KMS-11 (cell line): Measurements from ENCODE around the gene DGKK.

Experiments
- H2AFZ ChIP-seq: fragments of 200-600 bp; sonication (generic); 2 replicates; pipeline ENCODE4 v1.6.1; 2016; ENCODE audit warnings: antibody characterized with exemption, mixed run types, low read depth
- H3K27ac ChIP-seq: fragments of 200-600 bp; sonication (generic); 2 replicates; pipeline ENCODE4 v1.6.1; 2016; ENCODE audit warnings: mild to moderate bottlenecking, mixed run types
- H3K27me3 ChIP-seq: fragments of 200-600 bp; sonication (generic); 2 replicates; pipeline ENCODE4 v1.6.1; 2017; ENCODE audit warnings: mild to moderate bottlenecking, low read depth, mixed run types, moderate library complexity; ENCODE audit not compliant: insufficient read depth
- H3K36me3 ChIP-seq: fragments of 200-600 bp; sonication (generic); 2 replicates; pipeline ENCODE4 v1.6.1; 2017; ENCODE audit warnings: mild to moderate bottlenecking, mixed run types; ENCODE audit not compliant: insufficient read depth
- H3K4me1 ChIP-seq: fragments of 200-600 bp; sonication (generic); 2 replicates; pipeline ENCODE4 v1.6.1; 2016; ENCODE audit warnings: mild to moderate bottlenecking, low read depth, mixed run types; ENCODE audit not compliant: poor library complexity, severe bottlenecking
- H3K4me2 ChIP-seq: fragments of 200-600 bp; sonication (generic); 2 replicates; pipeline ENCODE4 v1.7.0; 2016; ENCODE audit warnings: mild to moderate bottlenecking, mixed run types
- H3K4me3 ChIP-seq: fragments of 200-600 bp; sonication (generic); IDR thresholded peaks from 2 replicates; pipeline ENCODE4 v1.6.1; 2017; ENCODE audit warnings: low read depth, low read length, mixed read lengths; ENCODE audit not compliant: insufficient read depth
- H3K79me2 ChIP-seq: fragments of 200-600 bp; sonication (generic); 2 replicates; pipeline ENCODE4 v1.6.1; 2016; ENCODE audit warnings: low read depth, mixed run types; ENCODE audit not compliant: insufficient read depth
- H3K9ac ChIP-seq: fragments of 200-600 bp; sonication (generic); 2 replicates; pipeline ENCODE4 v1.6.1; 2016; ENCODE audit warnings: mild to moderate bottlenecking, mixed run types
- H4K20me1 ChIP-seq: fragments of 200-600 bp; sonication (generic); 2 replicates; pipeline ENCODE4 v1.6.1; 2016; ENCODE audit warnings: mild to moderate bottlenecking, mixed run types; ENCODE audit not compliant: insufficient read depth
- TF ChIP-seq, protein P1 (sequence below): fragments of 200-600 bp; sonication (generic); conservative IDR thresholded peaks from 2 replicates; pipeline ENCODE4 v1.6.1; 2017; ENCODE audit warnings: low read depth, mild to moderate bottlenecking, antibody characterized with exemption, low read length, moderate library complexity, mixed read lengths

Gene DGKK

DNA sequence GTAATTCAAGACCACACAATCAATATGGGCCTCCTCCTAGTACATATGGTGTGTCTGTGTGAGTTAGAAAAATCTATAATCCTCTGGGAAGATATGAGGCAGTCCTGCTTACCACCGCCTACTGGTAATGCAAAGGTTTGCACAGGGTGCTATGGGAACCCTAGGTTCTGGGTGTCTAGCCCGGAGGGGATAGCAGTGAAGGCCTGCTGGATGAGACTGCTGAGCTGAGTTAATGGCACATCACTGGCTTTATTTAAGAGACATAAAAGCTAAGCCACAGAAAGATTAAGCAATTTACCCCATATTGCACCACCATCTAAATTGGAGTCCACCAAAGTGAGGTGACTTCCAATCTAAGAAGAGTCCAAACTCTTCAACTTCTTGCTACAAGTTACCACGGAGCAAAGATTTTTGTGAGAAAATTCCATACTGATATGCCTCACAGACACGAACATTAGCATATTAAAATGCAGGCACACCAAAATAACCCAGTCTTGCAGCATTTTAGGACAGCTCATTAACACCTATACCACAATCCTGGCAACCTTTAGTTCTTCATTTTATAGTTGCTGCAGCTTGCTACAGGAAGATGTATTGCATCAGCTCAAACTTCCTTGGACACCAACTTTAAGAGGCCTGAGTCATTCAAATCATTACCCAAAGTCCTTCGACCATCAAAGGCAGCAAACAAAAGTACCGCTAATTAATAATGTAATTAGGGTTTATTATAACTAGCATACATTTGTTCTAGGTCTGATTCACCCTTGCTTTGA lies 13.7 kb downstream of the DGKK start:
- H3K4me2 ChIP-seq = no peak overlapping the region

DNA sequence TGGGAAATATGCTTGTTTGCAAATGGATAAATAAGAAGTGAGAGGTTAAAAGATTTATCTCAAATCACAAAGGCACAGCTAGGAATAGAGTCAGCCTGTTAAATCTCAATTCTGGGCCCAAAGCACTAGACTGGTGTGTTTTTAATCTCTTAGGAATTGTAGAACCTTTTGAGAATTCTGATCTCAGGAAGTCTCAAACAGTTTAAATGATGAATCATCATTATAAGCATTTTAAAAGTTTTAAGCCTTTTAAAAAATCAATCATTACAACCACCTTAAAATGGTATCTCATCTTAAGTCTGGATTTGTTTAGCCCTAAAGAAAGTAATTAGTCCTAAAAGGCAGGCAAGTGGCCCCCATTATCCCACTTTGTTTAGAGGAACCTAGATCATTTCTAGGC lies 17.8 kb downstream of the DGKK start:
- no peak overlapping the region for H2AFZ ChIP-seq
- no peak overlapping the region for H3K9ac ChIP-seq
- no peaks in the 10 kb centered on the region for H3K36me3 ChIP-seq
- no peak overlapping the region for H3K4me3 ChIP-seq
- TF ChIP-seq, protein P1, sequence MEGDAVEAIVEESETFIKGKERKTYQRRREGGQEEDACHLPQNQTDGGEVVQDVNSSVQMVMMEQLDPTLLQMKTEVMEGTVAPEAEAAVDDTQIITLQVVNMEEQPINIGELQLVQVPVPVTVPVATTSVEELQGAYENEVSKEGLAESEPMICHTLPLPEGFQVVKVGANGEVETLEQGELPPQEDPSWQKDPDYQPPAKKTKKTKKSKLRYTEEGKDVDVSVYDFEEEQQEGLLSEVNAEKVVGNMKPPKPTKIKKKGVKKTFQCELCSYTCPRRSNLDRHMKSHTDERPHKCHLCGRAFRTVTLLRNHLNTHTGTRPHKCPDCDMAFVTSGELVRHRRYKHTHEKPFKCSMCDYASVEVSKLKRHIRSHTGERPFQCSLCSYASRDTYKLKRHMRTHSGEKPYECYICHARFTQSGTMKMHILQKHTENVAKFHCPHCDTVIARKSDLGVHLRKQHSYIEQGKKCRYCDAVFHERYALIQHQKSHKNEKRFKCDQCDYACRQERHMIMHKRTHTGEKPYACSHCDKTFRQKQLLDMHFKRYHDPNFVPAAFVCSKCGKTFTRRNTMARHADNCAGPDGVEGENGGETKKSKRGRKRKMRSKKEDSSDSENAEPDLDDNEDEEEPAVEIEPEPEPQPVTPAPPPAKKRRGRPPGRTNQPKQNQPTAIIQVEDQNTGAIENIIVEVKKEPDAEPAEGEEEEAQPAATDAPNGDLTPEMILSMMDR = no peak
- no peak overlapping the region for H3K4me2 ChIP-seq
- H3K79me2 ChIP-seq = no peaks in the 10 kb centered on the region
- H3K27me3 ChIP-seq = no peaks in the 10 kb centered on the region
- H3K4me1 ChIP-seq = no peaks in the 10 kb centered on the region
- no peak overlapping the region for H3K27ac ChIP-seq
- H4K20me1 ChIP-seq = no peaks in the 10 kb centered on the region

More for the DNA sequence above, 13.7 kb downstream of the DGKK start:
- Histone ChIP-seq H3K4me1 (no peaks in the 10 kb centered on the region), H3K27me3 (no peaks in the 10 kb centered on the region), H3K9ac (no peak overlapping the region), H2AFZ (no peak overlapping the region), H3K79me2 (no peaks in the 10 kb centered on the region), H3K27ac (no peak overlapping the region), H4K20me1 (no peaks in the 10 kb centered on the region), H3K36me3 (no peaks in the 10 kb centered on the region), H3K4me3 (no peak overlapping the region)
- TF ChIP-seq, protein P1 = no peak

DNA sequence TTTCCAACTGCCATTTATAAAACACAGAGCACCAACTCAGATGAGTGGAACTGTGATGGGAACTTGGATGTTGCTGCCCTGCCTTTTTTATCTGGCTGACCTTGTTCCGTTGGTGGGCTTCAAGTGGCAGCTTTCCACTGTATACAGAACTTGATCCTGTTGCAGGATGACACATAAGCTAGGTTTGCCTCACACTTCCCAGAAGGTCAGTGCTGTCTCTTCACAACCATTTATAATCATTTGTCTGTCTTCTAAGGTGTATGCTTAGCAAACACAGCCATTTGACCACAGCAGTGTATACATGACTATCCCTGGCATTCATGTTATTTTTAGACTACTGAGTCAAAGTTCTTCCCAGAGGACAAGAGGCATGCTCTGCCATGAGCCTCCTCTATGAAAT lies 20.3 kb downstream of the DGKK start:
- no peaks in the 10 kb centered on the region for H3K27me3 ChIP-seq
- no peaks in the 10 kb centered on the region for H4K20me1 ChIP-seq
- TF ChIP-seq, protein P1 = no peak
- no peaks in the 10 kb centered on the region for H3K4me1 ChIP-seq
- no peaks in the 10 kb centered on the region for H3K36me3 ChIP-seq
- no peak overlapping the region for H3K9ac ChIP-seq
- no peak overlapping the region for H3K4me3 ChIP-seq
- H3K4me2 ChIP-seq = no peak overlapping the region
- no peak overlapping the region for H3K27ac ChIP-seq
- no peaks in the 10 kb centered on the region for H3K79me2 ChIP-seq
- no peak overlapping the region for H2AFZ ChIP-seq

DNA sequence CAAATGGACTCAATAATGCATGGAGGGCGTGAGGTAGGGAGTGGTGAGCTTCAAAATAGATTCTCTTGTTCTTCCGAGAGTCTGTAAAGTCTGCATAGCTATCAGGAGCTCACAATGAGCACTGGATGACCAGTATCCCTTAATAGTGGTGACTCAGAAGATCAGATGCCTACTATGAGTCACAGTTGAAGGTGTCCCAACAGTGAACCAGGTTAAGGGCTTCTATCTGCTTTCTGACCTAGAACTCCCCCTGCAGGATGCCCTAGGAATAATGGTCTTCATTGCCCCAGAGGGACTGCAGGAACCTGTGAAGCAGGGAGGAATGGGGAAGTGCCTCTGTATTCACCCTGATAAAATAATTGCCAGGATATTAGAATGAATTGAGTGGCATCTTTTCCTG lies 22.1 kb downstream of the DGKK start:
- Histone ChIP-seq H3K9ac (no peak overlapping the region), H2AFZ (no peak overlapping the region), H3K36me3 (no peaks in the 10 kb centered on the region), H3K27ac (no peak overlapping the region), H3K79me2 (no peaks in the 10 kb centered on the region), H3K4me1 (no peaks in the 10 kb centered on the region), H3K4me3 (no peak overlapping the region), H4K20me1 (no peaks in the 10 kb centered on the region), H3K27me3 (no peaks in the 10 kb centered on the region), H3K4me2 (no peak overlapping the region)
- TF ChIP-seq, protein P1 = no peak
